Activated naive CD4-positive, alpha-beta T cell treated with anti-CD3 and anti-CD28 coated beads for 36 hours (primary cell): ENCODE data around the gene MUC21. TPM values are rescaled to one million over a fixed set of nuclear protein-coding genes. Genes with fewer than 3 reads are reported as not detected.

Experiments used
- total RNA-seq, 2 experiments: library from RNA; stranded (reverse); gene quantifications; one replicate each; pipeline ENCODE4 v1.2.3, GENCODE V29; 2021

Gene MUC21
- total RNA-seq, 2 experiments from 2014 or later, result not detected

Other genes with a start within 250 kb of the MUC21 start
- gene FLOT1, start 241.0 kb upstream of the MUC21 start, total RNA-seq, result 100 to 1,000 TPM; 162 to 173 TPM
- 10 to 100 TPM; 32.2 to 34.0 TPM for gene IER3, start 239.2 kb upstream of the MUC21 start, total RNA-seq
- 10 to 100 TPM in 1 of 2 experiments, 1 to 10 TPM in 1; 9.5 to 10.1 TPM for gene DDR1, start 99.2 kb upstream of the MUC21 start, total RNA-seq
- 10 to 100 TPM; 33.3 to 42.4 TPM for gene GTF2H4, start 75.5 kb upstream of the MUC21 start, total RNA-seq
- gene VARS2, start 69.5 kb upstream of the MUC21 start, total RNA-seq, result 10 to 100 TPM; 78.1 to 82.8 TPM
- gene SFTA2, start 51.5 kb upstream of the MUC21 start, total RNA-seq, result not detected
- not detected for gene MUCL3, start 42.7 kb upstream of the MUC21 start, total RNA-seq
- gene MUC22, start 26.8 kb downstream of the MUC21 start, total RNA-seq, result not detected
- gene C6orf15, start 128.9 kb downstream of the MUC21 start, total RNA-seq, result not detected
- under 1 TPM; 0.29 to 0.40 TPM for gene PSORS1C1, start 131.1 kb downstream of the MUC21 start, total RNA-seq
- not detected for gene CDSN, start 136.7 kb downstream of the MUC21 start, total RNA-seq
- not detected for gene PSORS1C2, start 155.3 kb downstream of the MUC21 start, total RNA-seq
- gene CCHCR1, start 174.1 kb downstream of the MUC21 start, total RNA-seq, result 10 to 100 TPM; 40.0 to 44.5 TPM
- gene TCF19, start 174.9 kb downstream of the MUC21 start, total RNA-seq, result 10 to 100 TPM; 72.0 to 73.3 TPM
- under 1 TPM in 1 of 2 experiments, not detected in 1; 0.48 TPM for gene POU5F1, start 187.0 kb downstream of the MUC21 start, total RNA-seq